SK-N-SH treated with all-trans-retinoic acid at 6 μM for 48 hours (cell line): Measurements from ENCODE around the gene ARHGEF16.

Experiments
- ATAC-seq: fragments of 200-7000 bp; cut with Tn5 transposase; 3 replicates; pipeline ENCODE4 v1.9.1; 2020; ENCODE audit warnings: mild to moderate bottlenecking, moderate library complexity
- BACH2 ChIP-seq: fragments of 250-450 bp; sonication (Bioruptor Pico); IDR thresholded peaks from 2 replicates; pipeline ENCODE4 v1.9.0; 2021; ENCODE audit warnings: mild to moderate bottlenecking, borderline replicate concordance
- CSDC2 ChIP-seq: fragments of 250-450 bp; sonication (Bioruptor Pico); IDR thresholded peaks from 2 replicates; pipeline ENCODE4 v1.5.0; 2020; ENCODE audit warnings: mild to moderate bottlenecking, moderate library complexity
- ESRRG ChIP-seq: fragments of 250-450 bp; sonication (Bioruptor Pico); IDR thresholded peaks from 2 replicates; pipeline ENCODE4 v1.6.1; 2021; ENCODE audit warnings: mild to moderate bottlenecking
- GLIS3 ChIP-seq: fragments of 250-450 bp; sonication (Bioruptor Pico); IDR thresholded peaks from 2 replicates; pipeline ENCODE4 v1.5.0; 2020; ENCODE audit warnings: mild to moderate bottlenecking, moderate library complexity
- ISL1 ChIP-seq: fragments of 250-450 bp; sonication (Bioruptor Pico); IDR thresholded peaks from 2 replicates; pipeline ENCODE4 v2.1.2; 2022; ENCODE audit warnings: mild to moderate bottlenecking, moderate library complexity
- OSR1 ChIP-seq: fragments of 250-450 bp; sonication (Bioruptor Pico); IDR thresholded peaks from 2 replicates; pipeline ENCODE4 v1.8.0; 2022; ENCODE audit warnings: moderate library complexity, mild to moderate bottlenecking, inconsistent platforms
- PPARA ChIP-seq: fragments of 250-450 bp; sonication (Bioruptor Pico); IDR thresholded peaks from 2 replicates; pipeline ENCODE4 v1.5.0; 2020; ENCODE audit warnings: mild to moderate bottlenecking, borderline replicate concordance
- RARB ChIP-seq: fragments of 250-450 bp; sonication (Bioruptor Pico); IDR thresholded peaks from 2 replicates; pipeline ENCODE4 v1.8.0; 2021; ENCODE audit warnings: mild to moderate bottlenecking, moderate library complexity
- SNAI2 ChIP-seq: fragments of 250-450 bp; sonication (Bioruptor Pico); IDR thresholded peaks from 2 replicates; pipeline ENCODE4 v1.5.0; 2020; ENCODE audit warnings: mild to moderate bottlenecking, moderate library complexity
- TCF4 ChIP-seq: fragments of 250-450 bp; sonication (Bioruptor Pico); IDR thresholded peaks from 2 replicates; pipeline ENCODE4 v1.8.0; 2021; ENCODE audit warnings: mild to moderate bottlenecking, moderate library complexity, borderline replicate concordance
- TOX ChIP-seq: fragments of 250-450 bp; sonication (Bioruptor Pico); IDR thresholded peaks from 2 replicates; pipeline ENCODE4 v1.8.0; 2021; ENCODE audit warnings: mild to moderate bottlenecking, moderate library complexity, borderline replicate concordance
- ZC3H10 ChIP-seq: fragments of 250-450 bp; sonication (Bioruptor Pico); IDR thresholded peaks from 2 replicates; pipeline ENCODE4 v1.5.1; 2021; ENCODE audit warnings: mild to moderate bottlenecking, moderate library complexity
- ZFP3 ChIP-seq: fragments of 250-450 bp; sonication (Bioruptor Pico); IDR thresholded peaks from 2 replicates; pipeline ENCODE4 v1.5.0; 2020; ENCODE audit warnings: mild to moderate bottlenecking, moderate library complexity
- ZFP30 ChIP-seq: fragments of 450-650 bp; formaldehyde crosslinking; IDR thresholded peaks from 2 replicates; pipeline ENCODE4 v1.5.0; 2022; ENCODE audit warnings: mild to moderate bottlenecking, moderate library complexity
- ZNF565 ChIP-seq: fragments of 450-650 bp; formaldehyde crosslinking; conservative IDR thresholded peaks from 2 replicates; pipeline ENCODE4 v1.5.0; 2020; ENCODE audit warnings: low read depth, mild to moderate bottlenecking, moderate library complexity
- ZNF70 ChIP-seq: fragments of 450-650 bp; formaldehyde crosslinking; IDR thresholded peaks from 2 replicates; pipeline ENCODE4 v1.5.0; 2020; ENCODE audit warnings: mild to moderate bottlenecking, moderate library complexity
- ZNF8 ChIP-seq: fragments of 450-650 bp; formaldehyde crosslinking; IDR thresholded peaks from 2 replicates; pipeline ENCODE4 v1.5.0; 2020; ENCODE audit warnings: mild to moderate bottlenecking, moderate library complexity
- TF ChIP-seq, protein P1 (sequence below): fragments of 250-450 bp; sonication (Bioruptor Pico); IDR thresholded peaks from 2 replicates; pipeline ENCODE4 v1.8.0; 2020; ENCODE audit warnings: mild to moderate bottlenecking, moderate library complexity, borderline replicate concordance
- TF ChIP-seq, protein P2 (sequence below): fragments of 250-450 bp; sonication (Bioruptor Pico); IDR thresholded peaks from 2 replicates; pipeline ENCODE4 v1.5.1; 2020; ENCODE audit warnings: low read depth, mild to moderate bottlenecking, moderate library complexity
- TF ChIP-seq, protein P3 (sequence below): fragments of 250-450 bp; sonication (Bioruptor Pico); IDR thresholded peaks from 2 replicates; pipeline ENCODE4 v1.5.1; 2021; ENCODE audit warnings: mild to moderate bottlenecking, moderate library complexity
- TF ChIP-seq, protein P4 (sequence below): fragments of 250-450 bp; sonication (Bioruptor Pico); IDR thresholded peaks from 2 replicates; pipeline ENCODE4 v1.5.0; 2020; ENCODE audit warnings: mild to moderate bottlenecking, moderate library complexity

Gene ARHGEF16

DNA sequence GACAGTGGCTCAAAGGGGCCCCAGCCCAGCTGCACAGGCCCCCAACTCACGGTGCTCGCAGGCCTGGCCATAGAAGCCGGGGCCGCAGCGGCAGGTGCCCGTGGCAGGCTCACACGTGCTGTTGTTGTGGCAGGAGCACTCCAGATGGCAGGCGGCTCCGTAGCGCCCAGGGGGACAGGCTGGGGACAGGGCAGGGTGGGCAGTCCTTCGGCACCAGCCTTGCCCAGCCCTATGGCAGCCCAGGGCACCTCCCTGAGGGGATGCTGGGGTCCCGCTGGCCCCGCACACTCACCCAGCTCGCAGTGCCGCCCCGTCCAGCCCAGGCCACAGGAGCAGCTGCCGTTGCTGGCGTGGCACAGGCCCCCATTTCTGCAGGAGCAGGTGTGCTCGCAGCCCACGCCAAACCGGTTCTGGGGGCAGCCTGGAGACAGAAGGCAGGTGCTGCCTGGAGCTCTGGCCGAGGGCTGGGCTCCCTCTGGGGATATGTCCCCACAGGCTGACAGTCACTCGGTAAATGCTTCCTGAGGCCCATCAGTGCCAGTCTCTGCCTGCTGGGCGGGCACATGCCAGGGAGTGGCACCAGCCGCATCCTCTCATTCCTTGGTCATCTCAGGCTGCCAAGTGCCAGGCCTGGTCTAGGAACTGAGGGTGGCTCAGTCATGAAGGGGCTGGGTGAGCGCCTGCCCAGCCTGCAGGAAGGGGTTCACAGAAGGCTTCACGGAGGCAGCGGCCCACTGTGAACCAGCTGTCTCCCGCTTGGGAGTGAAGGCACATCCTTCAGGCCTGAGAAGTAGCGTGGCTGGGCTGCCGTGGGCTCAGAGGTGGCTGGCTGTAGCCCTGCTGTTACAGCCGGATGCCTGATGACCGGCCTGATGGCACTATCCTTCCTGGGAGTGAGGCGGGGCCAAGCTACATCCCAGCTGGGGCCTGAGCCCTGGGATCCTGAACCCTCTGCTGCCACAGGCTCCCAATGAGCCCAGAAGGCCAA, 40.1 kb downstream of the ARHGEF16 start (continued):
- no peak for TF ChIP-seq ISL1 (CRISPR knock-in tag)
- TF ChIP-seq ZNF8 (CRISPR knock-in tag): no peak
- no peak for TF ChIP-seq OSR1
- no peak for TF ChIP-seq PPARA (CRISPR knock-in tag)
- no peak for TF ChIP-seq RARB (CRISPR knock-in tag)

DNA sequence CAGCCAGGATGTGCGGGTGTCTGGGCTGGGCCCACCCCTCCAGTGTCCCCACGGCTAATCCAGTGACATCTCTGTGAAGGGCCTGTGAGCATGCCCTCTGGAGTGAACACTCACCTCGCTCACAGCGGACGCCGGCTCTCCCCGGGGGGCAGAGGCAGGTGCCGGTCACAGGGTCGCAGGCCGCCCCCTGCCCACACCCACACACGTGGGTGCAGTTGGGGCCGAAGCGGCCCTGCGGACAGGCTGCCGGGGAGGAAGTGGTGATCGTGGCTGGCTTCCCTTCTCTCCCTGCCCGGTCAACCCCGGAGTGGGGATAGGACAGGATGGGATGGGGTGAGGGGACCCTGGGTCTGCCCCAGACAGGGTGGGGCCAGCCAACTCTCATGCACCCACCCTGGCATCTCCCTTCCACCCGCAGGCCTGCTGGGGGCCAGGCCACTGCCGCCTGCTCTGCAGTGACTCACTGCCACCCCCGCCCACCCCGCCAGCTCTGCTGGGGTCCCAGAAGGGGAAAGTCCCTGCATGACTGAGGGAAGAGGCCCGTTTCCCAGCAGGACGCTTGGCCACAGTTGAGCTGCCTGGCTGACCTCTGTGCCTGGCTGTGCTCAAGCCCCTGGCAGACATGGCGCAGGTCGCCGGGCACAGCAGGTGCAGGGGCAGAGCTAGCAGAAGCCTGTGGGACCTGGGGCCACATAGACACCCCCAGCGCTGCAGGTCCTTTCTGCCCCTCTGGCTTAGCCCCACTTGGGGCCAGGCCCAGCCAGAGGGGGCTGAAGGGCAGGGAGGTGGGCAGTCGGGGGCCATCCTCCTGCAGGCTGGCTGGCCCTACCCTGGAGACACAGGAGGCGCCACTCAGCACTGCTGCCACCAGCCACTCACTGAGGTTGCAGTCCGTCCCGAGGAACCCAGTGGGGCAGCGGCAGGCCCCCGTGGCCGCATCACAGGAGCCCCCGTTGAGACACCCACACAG, 41.6 kb downstream of the ARHGEF16 start:
- TF ChIP-seq ESRRG (CRISPR knock-in tag) (no peak), ZFP3 (CRISPR knock-in tag) (no peak), TCF4 (CRISPR knock-in tag) (no peak), PPARA (CRISPR knock-in tag) (no peak), OSR1 (no peak), BACH2 (no peak), SNAI2 (CRISPR knock-in tag) (no peak), CSDC2 (CRISPR knock-in tag) (no peak), GLIS3 (CRISPR knock-in tag) (no peak), ZNF8 (CRISPR knock-in tag) (no peak), ZC3H10 (CRISPR knock-in tag) (no peak), ISL1 (CRISPR knock-in tag) (no peak), ZNF565 (CRISPR knock-in tag) (no peak), ZNF70 (CRISPR knock-in tag) (no peak)
- TF ChIP-seq, protein P1, sequence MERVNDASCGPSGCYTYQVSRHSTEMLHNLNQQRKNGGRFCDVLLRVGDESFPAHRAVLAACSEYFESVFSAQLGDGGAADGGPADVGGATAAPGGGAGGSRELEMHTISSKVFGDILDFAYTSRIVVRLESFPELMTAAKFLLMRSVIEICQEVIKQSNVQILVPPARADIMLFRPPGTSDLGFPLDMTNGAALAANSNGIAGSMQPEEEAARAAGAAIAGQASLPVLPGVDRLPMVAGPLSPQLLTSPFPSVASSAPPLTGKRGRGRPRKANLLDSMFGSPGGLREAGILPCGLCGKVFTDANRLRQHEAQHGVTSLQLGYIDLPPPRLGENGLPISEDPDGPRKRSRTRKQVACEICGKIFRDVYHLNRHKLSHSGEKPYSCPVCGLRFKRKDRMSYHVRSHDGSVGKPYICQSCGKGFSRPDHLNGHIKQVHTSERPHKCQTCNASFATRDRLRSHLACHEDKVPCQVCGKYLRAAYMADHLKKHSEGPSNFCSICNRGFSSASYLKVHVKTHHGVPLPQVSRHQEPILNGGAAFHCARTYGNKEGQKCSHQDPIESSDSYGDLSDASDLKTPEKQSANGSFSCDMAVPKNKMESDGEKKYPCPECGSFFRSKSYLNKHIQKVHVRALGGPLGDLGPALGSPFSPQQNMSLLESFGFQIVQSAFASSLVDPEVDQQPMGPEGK (CRISPR knock-in tag): no peak
- TF ChIP-seq, protein P2, sequence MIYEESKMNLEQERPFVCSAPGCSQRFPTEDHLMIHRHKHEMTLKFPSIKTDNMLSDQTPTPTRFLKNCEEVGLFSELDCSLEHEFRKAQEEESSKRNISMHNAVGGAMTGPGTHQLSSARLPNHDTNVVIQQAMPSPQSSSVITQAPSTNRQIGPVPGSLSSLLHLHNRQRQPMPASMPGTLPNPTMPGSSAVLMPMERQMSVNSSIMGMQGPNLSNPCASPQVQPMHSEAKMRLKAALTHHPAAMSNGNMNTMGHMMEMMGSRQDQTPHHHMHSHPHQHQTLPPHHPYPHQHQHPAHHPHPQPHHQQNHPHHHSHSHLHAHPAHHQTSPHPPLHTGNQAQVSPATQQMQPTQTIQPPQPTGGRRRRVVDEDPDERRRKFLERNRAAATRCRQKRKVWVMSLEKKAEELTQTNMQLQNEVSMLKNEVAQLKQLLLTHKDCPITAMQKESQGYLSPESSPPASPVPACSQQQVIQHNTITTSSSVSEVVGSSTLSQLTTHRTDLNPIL: no peak
- no peak for ATAC-seq

DNA sequence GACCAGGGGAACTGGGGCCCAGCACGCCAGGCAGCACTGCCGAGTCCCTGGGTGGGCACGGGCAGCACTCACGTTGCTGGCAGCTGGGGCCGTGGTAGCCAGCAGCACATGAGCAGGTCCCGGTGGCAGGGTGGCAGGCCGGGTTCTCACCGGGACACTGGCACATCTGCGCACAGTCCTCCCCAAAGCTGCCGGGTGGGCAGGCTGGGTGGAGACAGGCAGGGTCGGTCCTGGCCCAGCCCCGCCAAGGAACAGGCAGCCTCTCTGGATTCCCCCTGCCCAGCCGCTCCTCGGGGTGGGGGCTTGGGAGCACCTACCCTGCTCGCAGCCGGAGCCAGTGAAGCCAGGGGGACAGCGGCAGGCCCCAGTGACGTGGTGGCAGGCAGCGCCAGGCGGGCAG, 42.5 kb downstream of the ARHGEF16 start:
- ATAC-seq: no peak

DNA sequence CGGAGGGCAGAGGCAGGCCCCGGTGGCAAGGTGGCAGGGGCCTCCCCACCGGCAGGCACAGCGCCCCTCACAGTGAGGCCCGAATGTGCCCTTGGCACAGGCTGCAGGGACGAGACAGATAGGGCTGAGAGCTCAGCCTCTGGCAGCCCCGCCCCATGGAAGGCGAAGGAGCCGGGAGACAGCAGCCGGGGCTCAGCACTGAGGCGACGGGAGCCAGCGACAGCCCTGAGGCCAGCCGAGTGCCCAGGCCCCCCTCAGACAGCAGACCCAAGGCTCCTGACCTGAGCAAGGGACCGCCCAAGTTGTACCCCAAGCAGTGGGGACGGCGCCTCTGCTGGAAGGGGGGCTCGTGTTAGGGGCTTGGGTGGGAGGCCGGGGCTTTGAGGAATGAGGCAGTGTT, 43.1 kb downstream of the ARHGEF16 start:
- no peak for ATAC-seq
- no peak for TF ChIP-seq ZFP30 (CRISPR knock-in tag)
- TF ChIP-seq RARB (CRISPR knock-in tag): no peak
- TF ChIP-seq, protein P3, sequence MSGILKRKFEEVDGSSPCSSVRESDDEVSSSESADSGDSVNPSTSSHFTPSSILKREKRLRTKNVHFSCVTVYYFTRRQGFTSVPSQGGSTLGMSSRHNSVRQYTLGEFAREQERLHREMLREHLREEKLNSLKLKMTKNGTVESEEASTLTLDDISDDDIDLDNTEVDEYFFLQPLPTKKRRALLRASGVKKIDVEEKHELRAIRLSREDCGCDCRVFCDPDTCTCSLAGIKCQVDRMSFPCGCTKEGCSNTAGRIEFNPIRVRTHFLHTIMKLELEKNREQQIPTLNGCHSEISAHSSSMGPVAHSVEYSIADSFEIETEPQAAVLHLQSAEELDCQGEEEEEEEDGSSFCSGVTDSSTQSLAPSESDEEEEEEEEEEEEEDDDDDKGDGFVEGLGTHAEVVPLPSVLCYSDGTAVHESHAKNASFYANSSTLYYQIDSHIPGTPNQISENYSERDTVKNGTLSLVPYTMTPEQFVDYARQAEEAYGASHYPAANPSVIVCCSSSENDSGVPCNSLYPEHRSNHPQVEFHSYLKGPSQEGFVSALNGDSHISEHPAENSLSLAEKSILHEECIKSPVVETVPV (CRISPR knock-in tag): no peak
- no peak for TF ChIP-seq ZNF70 (CRISPR knock-in tag)
- no peak for TF ChIP-seq BACH2
- no peak for TF ChIP-seq ZFP3 (CRISPR knock-in tag)
- TF ChIP-seq, protein P4, sequence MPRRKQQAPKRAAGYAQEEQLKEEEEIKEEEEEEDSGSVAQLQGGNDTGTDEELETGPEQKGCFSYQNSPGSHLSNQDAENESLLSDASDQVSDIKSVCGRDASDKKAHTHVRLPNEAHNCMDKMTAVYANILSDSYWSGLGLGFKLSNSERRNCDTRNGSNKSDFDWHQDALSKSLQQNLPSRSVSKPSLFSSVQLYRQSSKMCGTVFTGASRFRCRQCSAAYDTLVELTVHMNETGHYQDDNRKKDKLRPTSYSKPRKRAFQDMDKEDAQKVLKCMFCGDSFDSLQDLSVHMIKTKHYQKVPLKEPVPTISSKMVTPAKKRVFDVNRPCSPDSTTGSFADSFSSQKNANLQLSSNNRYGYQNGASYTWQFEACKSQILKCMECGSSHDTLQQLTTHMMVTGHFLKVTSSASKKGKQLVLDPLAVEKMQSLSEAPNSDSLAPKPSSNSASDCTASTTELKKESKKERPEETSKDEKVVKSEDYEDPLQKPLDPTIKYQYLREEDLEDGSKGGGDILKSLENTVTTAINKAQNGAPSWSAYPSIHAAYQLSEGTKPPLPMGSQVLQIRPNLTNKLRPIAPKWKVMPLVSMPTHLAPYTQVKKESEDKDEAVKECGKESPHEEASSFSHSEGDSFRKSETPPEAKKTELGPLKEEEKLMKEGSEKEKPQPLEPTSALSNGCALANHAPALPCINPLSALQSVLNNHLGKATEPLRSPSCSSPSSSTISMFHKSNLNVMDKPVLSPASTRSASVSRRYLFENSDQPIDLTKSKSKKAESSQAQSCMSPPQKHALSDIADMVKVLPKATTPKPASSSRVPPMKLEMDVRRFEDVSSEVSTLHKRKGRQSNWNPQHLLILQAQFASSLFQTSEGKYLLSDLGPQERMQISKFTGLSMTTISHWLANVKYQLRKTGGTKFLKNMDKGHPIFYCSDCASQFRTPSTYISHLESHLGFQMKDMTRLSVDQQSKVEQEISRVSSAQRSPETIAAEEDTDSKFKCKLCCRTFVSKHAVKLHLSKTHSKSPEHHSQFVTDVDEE (CRISPR knock-in tag): no peak

More for the DNA sequence above, 42.5 kb downstream of the ARHGEF16 start:
- TF ChIP-seq ESRRG (CRISPR knock-in tag) (no peak), SNAI2 (CRISPR knock-in tag) (no peak), CSDC2 (CRISPR knock-in tag) (no peak), ZFP3 (CRISPR knock-in tag) (no peak), ZNF70 (CRISPR knock-in tag) (no peak), TOX (CRISPR knock-in tag) (no peak), OSR1 (no peak), GLIS3 (CRISPR knock-in tag) (no peak), PPARA (CRISPR knock-in tag) (no peak), ZNF8 (CRISPR knock-in tag) (no peak), ZC3H10 (CRISPR knock-in tag) (no peak), TCF4 (CRISPR knock-in tag) (no peak)
- TF ChIP-seq, protein P2: no peak
